ENCODE data around the gene MTUS2. TPM values are rescaled to one million over a fixed set of nuclear protein-coding genes. Genes with fewer than 3 reads are reported as not detected.

Gene MTUS2
- total RNA-seq, 1 experiment from 2014 or later, result 1.7 TPM

DNA sequence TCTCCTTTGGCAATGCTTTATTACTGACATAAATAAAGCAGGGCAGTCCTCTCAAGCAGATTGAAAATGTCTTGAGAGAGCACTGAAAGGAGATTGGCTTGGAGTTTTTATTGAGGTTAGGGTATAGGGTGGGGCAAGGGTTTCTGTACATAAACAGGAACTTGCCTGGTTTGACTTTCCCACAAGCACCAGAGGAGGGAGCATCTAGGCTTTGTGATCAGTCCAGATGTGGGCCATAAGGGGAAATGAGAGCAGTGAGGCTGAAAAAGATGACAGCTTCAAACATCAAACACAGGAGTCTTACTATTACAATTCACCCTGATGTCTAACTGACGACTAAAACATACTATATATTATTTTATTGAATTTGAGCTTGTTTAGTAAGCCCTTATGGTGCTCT, 260.9 kb downstream of the MTUS2 start:
- H3K4me1 ChIP-seq, result no peaks in the 10 kb centered on the region
- Mint-ChIP-seq H3K4me3 (ENCODE audit: unreplicated experiment) (no peak overlapping the region), H3K9me3 (ENCODE audit: unreplicated experiment) (no peaks in the 10 kb centered on the region), H3K4me1 (ENCODE audit: low read depth, unreplicated experiment) (no peaks in the 10 kb centered on the region), H3K36me3 (ENCODE audit: insufficient read depth, unreplicated experiment) (no peaks in the 10 kb centered on the region), H3K27ac (ENCODE audit: unreplicated experiment) (no peak overlapping the region), H3K27me3 (ENCODE audit: insufficient read depth, unreplicated experiment) (no peaks in the 10 kb centered on the region)
- POLR2A ChIA-PET, result no interaction called here
- TF ChIP-seq, protein P1, sequence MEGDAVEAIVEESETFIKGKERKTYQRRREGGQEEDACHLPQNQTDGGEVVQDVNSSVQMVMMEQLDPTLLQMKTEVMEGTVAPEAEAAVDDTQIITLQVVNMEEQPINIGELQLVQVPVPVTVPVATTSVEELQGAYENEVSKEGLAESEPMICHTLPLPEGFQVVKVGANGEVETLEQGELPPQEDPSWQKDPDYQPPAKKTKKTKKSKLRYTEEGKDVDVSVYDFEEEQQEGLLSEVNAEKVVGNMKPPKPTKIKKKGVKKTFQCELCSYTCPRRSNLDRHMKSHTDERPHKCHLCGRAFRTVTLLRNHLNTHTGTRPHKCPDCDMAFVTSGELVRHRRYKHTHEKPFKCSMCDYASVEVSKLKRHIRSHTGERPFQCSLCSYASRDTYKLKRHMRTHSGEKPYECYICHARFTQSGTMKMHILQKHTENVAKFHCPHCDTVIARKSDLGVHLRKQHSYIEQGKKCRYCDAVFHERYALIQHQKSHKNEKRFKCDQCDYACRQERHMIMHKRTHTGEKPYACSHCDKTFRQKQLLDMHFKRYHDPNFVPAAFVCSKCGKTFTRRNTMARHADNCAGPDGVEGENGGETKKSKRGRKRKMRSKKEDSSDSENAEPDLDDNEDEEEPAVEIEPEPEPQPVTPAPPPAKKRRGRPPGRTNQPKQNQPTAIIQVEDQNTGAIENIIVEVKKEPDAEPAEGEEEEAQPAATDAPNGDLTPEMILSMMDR (IDR thresholded peaks at IDR 0.05; ENCODE audit: insufficient read depth in 1 of 2, low read depth in 1 of 2, low read length in 1 of 2, severe bottlenecking in 1 of 2, unreplicated experiment in 1 of 2), result no peak
- no peaks in the 10 kb centered on the region for H3K36me3 ChIP-seq (ENCODE audit: control insufficient read depth, insufficient read depth, low read length)
- BruUV-seq (replicated peaks), result no TSS peak
- H3K4me3 ChIP-seq (ENCODE audit: low read depth, low read length), result no peak overlapping the region
- intact Hi-C loops (cut with micrococcal nuclease; ENCODE audit: unreplicated experiment), result no loop called here
- no peak for DNase-seq
- H3K9me3 ChIP-seq, result peaks cover 3% of the 10 kb centered on the region
- no peaks in the 10 kb centered on the region for H3K27me3 ChIP-seq (replicated peaks; ENCODE audit: control insufficient read depth, insufficient read depth, low read length)
- CTCF ChIA-PET, result no interaction called here

DNA sequence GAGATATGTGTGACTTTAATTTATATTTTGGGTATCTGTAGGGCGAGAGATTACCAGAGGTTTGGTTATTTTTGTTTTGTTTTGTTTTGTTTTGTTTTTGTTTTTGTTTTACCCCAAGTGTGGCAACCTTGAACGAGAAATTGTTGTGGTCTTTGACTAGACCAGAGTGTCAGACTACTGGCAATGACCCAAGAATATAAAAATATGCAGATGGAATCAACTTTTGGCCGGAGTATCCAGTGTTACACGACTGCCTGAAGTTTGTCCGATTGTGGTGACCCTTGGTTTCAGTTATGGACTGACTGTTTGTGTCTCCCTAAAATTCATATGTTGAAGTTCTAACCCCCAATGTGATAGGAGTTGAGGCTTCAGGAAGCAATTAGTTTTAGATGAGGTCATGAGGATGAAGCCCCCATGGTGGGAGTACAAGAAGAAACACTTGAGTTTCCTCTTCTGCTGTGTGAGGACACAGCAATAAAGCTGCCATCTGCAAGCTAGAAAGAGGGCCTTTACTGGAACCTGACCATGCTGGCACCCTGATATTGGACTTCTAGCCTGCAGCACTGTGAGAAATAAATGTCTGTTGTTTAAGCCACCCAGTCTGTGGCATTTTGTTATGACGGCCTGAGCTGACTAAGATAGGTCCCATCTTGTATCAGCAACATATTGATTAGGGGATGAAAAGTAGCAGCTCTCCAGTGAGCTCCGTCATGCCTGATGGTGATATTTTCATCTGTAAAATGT, 261.7 kb downstream of the MTUS2 start:
- H3K4me1 Mint-ChIP-seq (ENCODE audit: low read depth, unreplicated experiment), result no peaks in the 10 kb centered on the region
- no peak overlapping the region for H3K27ac Mint-ChIP-seq (ENCODE audit: unreplicated experiment)
- ChIA-PET POLR2A (no interaction called here), CTCF (no interaction called here)
- Histone ChIP-seq H3K4me3 (ENCODE audit: low read depth, low read length) (no peak overlapping the region), H3K9me3 (peaks cover 6% of the 10 kb centered on the region), H3K4me1 (no peaks in the 10 kb centered on the region), H3K36me3 (ENCODE audit: control insufficient read depth, insufficient read depth, low read length) (no peaks in the 10 kb centered on the region), H3K27me3 (replicated peaks; ENCODE audit: control insufficient read depth, insufficient read depth, low read length) (no peaks in the 10 kb centered on the region)
- intact Hi-C loops (cut with micrococcal nuclease; ENCODE audit: unreplicated experiment), result no loop called here
- no peak overlapping the region for H3K4me3 Mint-ChIP-seq (ENCODE audit: unreplicated experiment)
- H3K9me3 Mint-ChIP-seq (ENCODE audit: unreplicated experiment), result no peaks in the 10 kb centered on the region
- no TSS peak for BruUV-seq (replicated peaks)
- H3K36me3 Mint-ChIP-seq (ENCODE audit: insufficient read depth, unreplicated experiment), result no peaks in the 10 kb centered on the region
- TF ChIP-seq, protein P1 (IDR thresholded peaks at IDR 0.05; ENCODE audit: insufficient read depth in 1 of 2, low read depth in 1 of 2, low read length in 1 of 2, severe bottlenecking in 1 of 2, unreplicated experiment in 1 of 2), result no peak
- no peaks in the 10 kb centered on the region for H3K27me3 Mint-ChIP-seq (ENCODE audit: insufficient read depth, unreplicated experiment)
- DNase-seq, result no peak

DNA sequence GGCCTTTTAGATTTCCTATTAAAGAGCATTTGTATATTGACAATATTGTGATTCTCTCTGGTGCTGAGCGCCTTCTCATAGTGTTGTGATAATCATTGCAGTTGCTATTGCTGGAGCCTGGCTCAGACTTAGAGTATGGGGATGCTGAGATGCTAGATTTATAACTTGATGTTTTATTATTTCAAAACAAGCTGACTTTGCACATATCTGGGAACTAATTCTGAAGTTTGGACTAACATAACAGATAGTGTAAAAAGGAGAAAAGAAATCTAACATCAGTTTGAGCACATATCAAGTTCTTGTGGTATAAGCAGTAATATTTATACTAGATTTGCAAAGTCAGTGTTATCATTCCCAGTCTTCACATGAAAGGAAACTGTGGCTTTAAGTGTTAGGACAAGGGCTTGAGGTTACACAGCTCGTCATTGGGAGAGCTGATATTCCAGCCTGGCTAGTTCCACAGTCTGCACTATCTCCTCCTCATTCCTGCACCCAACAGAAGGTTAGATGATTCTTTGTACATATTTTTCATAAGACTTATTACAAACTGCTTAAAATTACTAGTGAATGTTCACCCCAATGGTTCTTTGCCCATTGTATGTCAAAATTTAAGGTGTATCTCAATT, 279.8 kb downstream of the MTUS2 start:
- no peak overlapping the region for H3K4me3 Mint-ChIP-seq (ENCODE audit: unreplicated experiment)
- H3K36me3 ChIP-seq (ENCODE audit: control insufficient read depth, insufficient read depth, low read length), result no peaks in the 10 kb centered on the region
- H3K9me3 Mint-ChIP-seq (ENCODE audit: unreplicated experiment), result no peaks in the 10 kb centered on the region
- no peak for DNase-seq
- TF ChIP-seq, protein P1 (IDR thresholded peaks at IDR 0.05; ENCODE audit: insufficient read depth in 1 of 2, low read depth in 1 of 2, low read length in 1 of 2, severe bottlenecking in 1 of 2, unreplicated experiment in 1 of 2), result no peak
- H3K4me3 ChIP-seq (ENCODE audit: low read depth, low read length), result no peak overlapping the region
- no peaks in the 10 kb centered on the region for H3K4me1 ChIP-seq
- H3K27me3 ChIP-seq (replicated peaks; ENCODE audit: control insufficient read depth, insufficient read depth, low read length), result no peaks in the 10 kb centered on the region
- CTCF ChIA-PET, result no interaction called here
- no peaks in the 10 kb centered on the region for H3K27me3 Mint-ChIP-seq (ENCODE audit: insufficient read depth, unreplicated experiment)
- H3K27ac Mint-ChIP-seq (ENCODE audit: unreplicated experiment), result no peak overlapping the region
- no TSS peak for BruUV-seq (replicated peaks)
- no peaks in the 10 kb centered on the region for H3K4me1 Mint-ChIP-seq (ENCODE audit: low read depth, unreplicated experiment)
- intact Hi-C loops (cut with micrococcal nuclease; ENCODE audit: unreplicated experiment), result no loop called here
- POLR2A ChIA-PET, result interaction anchor here (0.5 kb wide), 1 partner anchor 78 kb away, joined by 3 read pairs; no protein-coding TSS in a partner anchor
- no peaks in the 10 kb centered on the region for H3K36me3 Mint-ChIP-seq (ENCODE audit: insufficient read depth, unreplicated experiment)
- H3K9me3 ChIP-seq, result no peaks in the 10 kb centered on the region; the same call in 1 of the 2 replicates
